ENCODE data around the gene LMF2.
A peak's percentile ranks its signal among the peaks of the same experiment; 100 is the strongest.

Gene LMF2

GRCh38 chr22:50502628-50503474, 4.7 kb downstream of the LMF2 start:
- DNase-seq: no peak

- no peak for DNase-seq
These were observed 5.4 kb downstream of the LMF2 start for GRCh38 chr22:50502096-50502495.

GRCh38 chr22:50500452-50500851, 7.0 kb downstream of the LMF2 start:
- no peak for DNase-seq

GRCh38 chr22:50498322-50498890, 9.1 kb downstream of the LMF2 start:
- DNase-seq: peak; percentile 66

GRCh38 chr22:50497093-50497492, 10.4 kb downstream of the LMF2 start:
- no peak for DNase-seq

- no peak for DNase-seq
These were observed 16.8 kb downstream of the LMF2 start for GRCh38 chr22:50490531-50491308.

GRCh38 chr22:50489363-50490243, 17.9 kb downstream of the LMF2 start:
- DNase-seq: no peak

- no peak for DNase-seq
These were observed 18.6 kb downstream of the LMF2 start for GRCh38 chr22:50488886-50489285.

GRCh38 chr22:50488006-50488677, 19.4 kb downstream of the LMF2 start:
- DNase-seq: no peak

- no peak for DNase-seq
These were observed 20.1 kb downstream of the LMF2 start for GRCh38 chr22:50487290-50488005.

- DNase-seq: no peak
These were observed 20.8 kb downstream of the LMF2 start, which contains the start of gene MIOX for GRCh38 chr22:50486561-50487289. MIOX (plus strand) TSS chr22:50486859; CDS start chr22:50486898, 39 bp downstream.

- no peak for DNase-seq
These were observed 22.0 kb downstream of the LMF2 start for GRCh38 chr22:50485221-50486131.

GRCh38 chr22:50483977-50484853, 23.3 kb downstream of the LMF2 start:
- DNase-seq: no peak

GRCh38 chr22:50483556-50483955, 23.9 kb downstream of the LMF2 start:
- no peak for DNase-seq

- DNase-seq: no peak
These were observed 24.4 kb downstream of the LMF2 start for GRCh38 chr22:50483106-50483505.

- no peak for DNase-seq
These were observed 25.1 kb downstream of the LMF2 start for GRCh38 chr22:50482107-50483074.

- no peak for DNase-seq
These were observed 25.9 kb downstream of the LMF2 start, which contains the start of gene ADM2 for GRCh38 chr22:50481440-50482106. ADM2 (plus strand) TSS chr22:50481543; CDS start chr22:50481848, 305 bp downstream.
